Activated T-helper 2 cell treated with anti-CD3 and anti-CD28 coated beads, Interferon-gamma antibody, Interleukin-2, Interleukin-4, amounts not matched to agents 10 μg/mL and 5 μg/mL and 100 μg/mL, durations not matched to agents 14 hours and 24 hours and 36 hours (primary cell): Measurements from ENCODE around the gene PIP5K1C. TPM values are rescaled to one million over a fixed set of nuclear protein-coding genes. Genes with fewer than 3 reads are reported as not detected.

Experiments used
- DNase-seq: peaks from one replicate; pipeline ENCODE4 v3.0.0; 2021; ENCODE audit warnings: low spot score
- H3K27ac Mint-ChIP-seq: one replicate; pipeline ENCODE4 v1.8.0; 2021; ENCODE audit warnings: mixed read lengths
- H3K27me3 Mint-ChIP-seq: one replicate; pipeline ENCODE4 v1.8.0; 2021; ENCODE audit warnings: low read depth, mixed read lengths
- H3K36me3 Mint-ChIP-seq: one replicate; pipeline ENCODE4 v1.8.0; 2021; ENCODE audit warnings: low read depth, mixed read lengths
- H3K4me1 Mint-ChIP-seq: one replicate; pipeline ENCODE4 v1.8.0; 2021; ENCODE audit warnings: low read depth, mixed read lengths
- H3K4me3 Mint-ChIP-seq: one replicate; pipeline ENCODE4 v1.8.0; 2021; ENCODE audit warnings: low read depth, mild to moderate bottlenecking, moderate library complexity, mixed read lengths
- H3K9me3 Mint-ChIP-seq: one replicate; pipeline ENCODE4 v1.8.0; 2021; ENCODE audit warnings: mixed read lengths
- intact Hi-C: fragments of 100-400 bp; cut with micrococcal nuclease; formaldehyde crosslinking; loops from one replicate; pipeline ENCODE4 v1.15.1; 2023
- total RNA-seq: library from RNA; stranded (reverse); gene quantifications from 2 replicates; pipeline ENCODE4 v1.2.3, GENCODE V29; 2022

Gene PIP5K1C
- total RNA-seq, 1 donor from 2014 or later, result 22.5 TPM

DNA sequence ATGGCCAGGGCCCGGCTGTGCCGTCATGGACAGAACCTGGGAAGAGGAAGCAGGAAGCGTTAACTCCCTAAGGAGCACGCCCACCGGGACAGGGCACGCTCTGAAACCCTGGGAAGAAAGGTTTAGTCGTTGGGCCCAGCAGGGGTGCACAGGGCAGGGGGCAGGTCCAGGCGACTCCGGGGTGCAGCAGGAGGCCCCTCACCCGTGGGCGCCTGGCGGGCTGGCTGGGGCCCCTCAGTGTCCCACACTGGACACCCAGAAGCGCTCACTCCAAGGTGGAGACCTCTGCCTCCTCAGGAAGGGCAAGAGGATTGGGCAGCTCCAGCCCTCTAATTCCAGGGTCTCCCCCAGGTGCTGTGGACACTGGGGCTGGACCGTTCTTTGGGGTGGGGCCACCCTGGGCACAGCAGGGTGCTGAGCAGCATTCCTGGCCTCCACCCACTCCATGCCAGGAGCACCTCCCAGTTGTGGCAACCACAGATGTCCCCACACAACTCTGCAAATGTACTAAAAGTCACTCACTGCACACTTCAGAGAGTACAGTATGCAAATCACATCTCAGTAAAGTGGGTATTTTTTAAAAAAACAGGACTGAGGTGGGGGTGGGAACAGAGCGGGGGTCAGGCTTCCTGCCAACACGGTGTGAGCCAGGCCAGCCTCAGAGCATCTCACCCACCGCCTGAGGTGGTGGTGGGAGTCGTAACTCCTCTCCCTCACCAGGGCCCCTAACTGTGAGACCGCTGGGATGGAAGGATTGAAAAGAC is 35.2 kb downstream of the PIP5K1C start:
- Mint-ChIP-seq H3K27me3 (no peaks in the 10 kb centered on the region), H3K4me3 (no peak overlapping the region), H3K27ac (no peak overlapping the region), H3K36me3 (peaks cover 6% of the 10 kb centered on the region), H3K9me3 (no peaks in the 10 kb centered on the region), H3K4me1 (no peaks in the 10 kb centered on the region)
- intact Hi-C loops, result no loop called here
- DNase-seq, result no peak

DNA sequence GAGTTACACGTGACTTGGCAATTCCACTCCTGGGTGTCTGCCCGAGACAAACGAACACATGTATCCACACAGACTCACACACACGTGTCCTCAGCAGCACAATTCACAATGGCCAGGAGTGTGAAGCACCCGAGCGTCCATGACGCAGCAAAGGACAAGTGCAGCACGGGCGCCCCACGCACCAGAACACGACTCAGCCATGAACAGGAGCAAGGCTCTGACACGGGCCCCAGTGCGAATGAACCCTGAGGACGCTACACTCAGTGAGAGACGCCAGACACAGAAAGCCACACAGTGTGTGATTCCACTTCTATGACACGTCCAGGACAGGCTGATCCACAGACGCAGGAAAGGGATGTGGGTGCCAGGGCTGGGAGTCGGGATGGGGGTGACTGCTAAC is 36.4 kb downstream of the PIP5K1C start:
- Mint-ChIP-seq H3K27ac (no peak overlapping the region), H3K4me1 (no peaks in the 10 kb centered on the region), H3K27me3 (no peaks in the 10 kb centered on the region), H3K4me3 (no peak overlapping the region), H3K36me3 (peaks cover 6% of the 10 kb centered on the region), H3K9me3 (no peaks in the 10 kb centered on the region)
- DNase-seq, result no peak
- intact Hi-C loops, result no loop called here

DNA sequence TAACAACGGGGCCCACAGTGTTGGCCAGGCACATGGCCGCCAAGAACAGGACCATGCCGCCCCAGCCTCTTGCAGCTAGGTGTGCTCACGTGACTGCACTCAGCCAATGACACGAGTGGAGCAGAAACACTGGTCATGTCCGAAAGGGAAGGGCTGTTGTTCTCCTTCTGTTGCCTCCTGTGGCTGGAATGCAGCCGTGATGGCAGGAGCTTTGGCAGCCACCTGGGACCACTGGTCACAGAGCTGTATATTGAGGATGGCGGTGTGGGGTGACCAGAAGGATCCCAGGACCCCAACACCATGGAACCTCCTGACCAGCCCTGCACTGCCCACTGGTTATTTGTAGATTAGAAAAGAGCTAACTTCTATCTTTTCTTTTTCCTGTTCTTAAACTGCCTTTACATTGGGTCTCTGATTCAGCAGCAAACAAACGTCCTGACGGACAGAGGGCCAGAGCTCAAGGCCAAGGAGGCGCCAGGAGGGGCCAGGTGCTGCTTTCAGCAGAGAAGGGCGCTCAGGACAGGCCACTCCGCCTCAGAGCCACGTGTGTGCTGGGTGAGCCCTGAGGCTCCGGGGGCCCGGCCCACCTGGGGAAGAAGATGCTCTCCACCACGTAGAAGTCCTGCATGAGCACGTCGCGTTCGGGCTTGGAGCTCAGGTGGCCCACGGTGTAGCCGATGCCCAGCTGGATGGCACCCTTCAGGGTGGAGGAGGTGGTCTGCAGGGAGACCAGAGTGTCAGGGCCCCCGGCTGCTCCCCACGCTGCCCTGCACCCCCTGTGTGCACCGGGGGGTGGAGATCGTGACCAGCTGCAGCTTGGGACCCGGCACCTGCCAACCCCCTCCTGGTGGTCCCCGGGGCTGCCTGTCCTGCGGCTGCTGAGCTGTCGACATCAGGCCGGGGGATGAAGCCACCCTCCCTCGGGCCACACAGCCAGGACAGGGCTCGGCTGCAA is 38.7 kb downstream of the PIP5K1C start:
- Mint-ChIP-seq H3K4me3 (no peak overlapping the region), H3K36me3 (peaks cover 14% of the 10 kb centered on the region), H3K4me1 (no peaks in the 10 kb centered on the region), H3K27ac (no peak overlapping the region), H3K27me3 (no peaks in the 10 kb centered on the region), H3K9me3 (no peaks in the 10 kb centered on the region)
- intact Hi-C loops, result no loop called here
- DNase-seq, result no peak

DNA sequence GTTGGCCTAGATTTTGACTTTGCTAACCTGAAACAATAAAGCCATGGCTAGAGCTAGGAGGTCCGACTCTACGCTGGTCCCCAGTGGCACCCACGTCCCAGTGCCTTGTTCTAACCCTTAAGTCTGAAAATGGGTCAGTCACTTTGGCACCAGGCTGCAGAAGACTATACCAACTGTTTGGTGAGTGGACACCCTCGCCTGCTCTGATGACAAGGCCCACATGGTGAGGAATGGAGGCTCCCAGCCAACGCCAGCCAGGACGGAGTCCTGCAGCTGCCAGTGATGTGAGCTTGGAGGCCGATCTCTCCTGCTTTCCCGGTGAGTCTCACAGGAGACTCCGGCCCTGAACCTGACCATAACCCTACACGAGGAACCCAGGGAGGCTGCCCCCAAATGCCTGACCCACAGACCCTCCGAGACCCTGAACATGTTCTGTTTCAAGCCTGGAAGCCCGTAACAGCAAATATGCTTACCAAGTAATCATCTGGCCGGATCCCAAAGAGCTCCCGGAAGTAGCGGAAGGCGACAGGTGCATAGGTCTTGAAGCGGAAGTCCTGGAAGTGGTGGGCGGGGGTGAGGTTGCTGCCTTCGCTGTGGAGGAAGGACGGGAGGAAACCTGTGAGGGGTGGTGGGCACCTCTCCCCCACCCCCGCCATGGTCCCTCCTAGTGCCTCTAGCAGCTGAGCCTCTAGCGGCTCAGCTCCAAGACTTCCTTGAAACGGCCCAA is 39.6 kb downstream of the PIP5K1C start:
- Mint-ChIP-seq H3K36me3 (peaks cover 14% of the 10 kb centered on the region), H3K27ac (no peak overlapping the region), H3K4me1 (no peaks in the 10 kb centered on the region), H3K9me3 (no peaks in the 10 kb centered on the region), H3K27me3 (no peaks in the 10 kb centered on the region), H3K4me3 (no peak overlapping the region)
- no peak for DNase-seq
- intact Hi-C loops, result no loop called here

DNA sequence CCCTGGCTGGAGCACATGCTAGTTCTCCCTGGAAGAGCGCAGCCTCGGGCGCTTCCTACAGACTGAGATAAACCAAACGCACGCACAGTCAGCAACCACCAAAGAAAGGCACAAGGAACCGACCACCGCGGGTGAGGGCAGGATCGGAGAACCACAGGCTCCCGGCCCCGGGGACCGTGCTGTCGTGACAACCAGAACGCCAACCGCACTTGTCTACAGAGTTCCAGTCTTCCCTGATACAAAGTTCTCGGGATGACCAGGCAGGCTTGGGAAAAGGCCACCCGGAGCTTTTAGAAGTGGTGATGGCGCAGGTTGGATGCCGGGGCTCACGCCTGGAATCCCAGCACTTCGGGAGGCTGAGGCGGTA is 40.5 kb downstream of the PIP5K1C start:
- no peak for DNase-seq
- H3K4me1 Mint-ChIP-seq, result no peaks in the 10 kb centered on the region
- intact Hi-C loops, result no loop called here
- no peaks in the 10 kb centered on the region for H3K9me3 Mint-ChIP-seq
- no peaks in the 10 kb centered on the region for H3K27me3 Mint-ChIP-seq
- no peak overlapping the region for H3K4me3 Mint-ChIP-seq
- H3K36me3 Mint-ChIP-seq, result peaks cover 14% of the 10 kb centered on the region
- H3K27ac Mint-ChIP-seq, result no peak overlapping the region

DNA sequence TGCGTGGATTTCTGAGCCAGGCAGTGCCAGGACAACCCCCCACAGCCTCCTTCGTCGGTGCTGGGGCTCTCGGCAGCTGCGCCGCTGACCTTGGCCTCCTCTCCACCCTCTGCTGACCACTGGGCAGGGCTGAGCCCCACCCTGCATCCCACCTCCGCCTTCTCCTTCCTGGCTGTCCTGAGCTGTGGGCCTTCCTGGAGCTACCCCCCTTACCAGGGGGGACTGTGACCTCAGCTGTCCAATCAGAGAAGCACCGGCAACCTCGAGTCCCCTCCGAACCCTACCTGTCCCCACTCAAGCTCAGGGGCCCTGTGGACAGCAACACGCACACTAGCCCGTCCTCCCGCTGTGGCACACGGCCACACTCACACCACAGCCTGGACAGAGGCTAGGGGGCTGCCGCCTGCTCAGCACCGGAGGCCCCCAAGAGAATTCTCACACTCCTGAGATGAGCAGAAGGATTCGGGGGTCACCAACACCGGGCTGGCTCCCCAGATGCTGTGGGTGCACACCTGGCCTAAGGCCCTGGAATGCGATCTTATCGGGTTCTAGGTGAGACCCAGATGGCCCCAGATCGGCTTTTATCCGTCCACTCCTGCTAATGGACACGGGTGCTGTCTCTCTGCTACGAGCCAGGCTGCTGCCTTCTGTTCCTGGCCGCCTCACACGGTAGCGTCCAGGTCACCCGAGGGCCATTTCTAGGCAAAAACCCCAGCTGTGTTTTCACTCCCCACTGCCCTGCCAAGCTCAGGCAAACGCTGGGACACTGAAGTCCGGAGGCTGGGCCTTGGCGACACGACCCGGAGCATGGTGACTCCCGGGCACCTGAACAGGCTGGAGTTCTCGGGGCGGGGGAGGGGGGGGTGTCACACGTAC is 41.2 kb downstream of the PIP5K1C start:
- no peaks in the 10 kb centered on the region for H3K27me3 Mint-ChIP-seq
- H3K9me3 Mint-ChIP-seq, result no peaks in the 10 kb centered on the region
- H3K27ac Mint-ChIP-seq, result no peak overlapping the region
- H3K36me3 Mint-ChIP-seq, result peaks cover 14% of the 10 kb centered on the region
- no peaks in the 10 kb centered on the region for H3K4me1 Mint-ChIP-seq
- no peak overlapping the region for H3K4me3 Mint-ChIP-seq
- intact Hi-C loops, result no loop called here
- no peak for DNase-seq

DNA sequence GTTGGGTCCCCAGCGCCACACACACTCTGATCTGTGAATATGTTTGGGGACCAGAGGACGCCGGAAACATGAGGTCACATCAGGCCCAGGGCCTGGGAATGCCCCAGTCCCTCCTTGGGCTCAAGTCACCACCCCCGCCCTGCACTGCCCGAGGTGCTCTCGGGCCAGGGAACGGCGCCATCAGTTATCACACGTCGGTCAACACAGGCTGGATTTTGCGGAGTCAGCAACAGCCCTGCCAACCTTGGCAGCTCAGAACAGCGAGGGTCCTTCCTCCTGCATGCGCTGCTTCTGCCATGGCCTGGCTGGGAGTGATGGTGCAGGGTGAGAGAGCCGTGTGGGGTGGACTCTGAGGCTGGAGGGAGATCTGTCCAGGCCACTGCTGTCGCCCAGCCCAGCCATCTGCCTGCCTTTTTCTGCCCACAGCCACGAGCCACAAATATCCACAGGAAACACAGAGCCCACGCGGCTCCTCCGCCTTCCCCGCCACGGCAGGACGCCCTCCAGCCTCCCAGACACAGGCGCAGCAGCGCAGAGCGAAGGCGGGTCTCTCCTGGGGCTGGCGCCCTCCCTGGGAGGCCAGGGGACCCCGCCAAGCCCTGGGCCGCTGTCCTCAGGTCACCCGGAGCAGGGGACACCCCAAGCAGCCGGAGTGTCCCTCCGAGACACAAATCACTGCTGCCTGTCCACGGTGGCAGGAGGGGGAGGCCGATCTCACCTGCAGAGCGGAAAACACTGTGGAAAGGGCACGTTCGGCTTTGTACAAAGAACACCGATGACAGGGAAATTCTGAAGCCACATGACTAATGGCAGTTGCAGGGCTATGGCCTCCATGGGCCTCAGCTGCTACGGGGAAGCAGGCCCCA is 42.0 kb downstream of the PIP5K1C start:
- DNase-seq, result no peak
- H3K9me3 Mint-ChIP-seq, result no peaks in the 10 kb centered on the region
- intact Hi-C loops, result no loop called here
- H3K27me3 Mint-ChIP-seq, result no peaks in the 10 kb centered on the region
- H3K36me3 Mint-ChIP-seq, result peaks cover 12% of the 10 kb centered on the region
- H3K27ac Mint-ChIP-seq, result no peak overlapping the region
- no peaks in the 10 kb centered on the region for H3K4me1 Mint-ChIP-seq
- no peak overlapping the region for H3K4me3 Mint-ChIP-seq

DNA sequence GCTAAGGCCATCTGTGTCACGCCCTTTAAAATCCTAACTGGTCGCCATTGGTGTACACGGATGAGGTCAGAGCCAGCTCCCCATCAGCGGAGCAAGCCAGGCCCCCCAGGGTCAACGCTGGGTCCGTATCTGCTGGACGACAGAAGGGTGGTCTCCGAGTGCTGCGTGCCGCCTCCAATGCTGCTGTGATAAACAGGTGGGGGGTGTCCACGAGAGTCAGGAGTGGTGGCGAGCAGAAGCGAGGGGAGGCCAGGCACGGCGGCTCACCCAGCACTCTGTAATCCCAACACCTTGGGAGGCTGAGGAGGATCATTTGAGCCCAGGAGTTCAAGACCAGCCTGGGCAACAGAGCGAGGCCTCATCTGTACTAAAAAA is 42.9 kb downstream of the PIP5K1C start:
- Mint-ChIP-seq H3K27me3 (no peaks in the 10 kb centered on the region), H3K36me3 (peaks cover 10% of the 10 kb centered on the region), H3K4me1 (no peaks in the 10 kb centered on the region), H3K27ac (no peak overlapping the region), H3K9me3 (no peaks in the 10 kb centered on the region), H3K4me3 (no peak overlapping the region)
- DNase-seq, result no peak
- intact Hi-C loops, result no loop called here

DNA sequence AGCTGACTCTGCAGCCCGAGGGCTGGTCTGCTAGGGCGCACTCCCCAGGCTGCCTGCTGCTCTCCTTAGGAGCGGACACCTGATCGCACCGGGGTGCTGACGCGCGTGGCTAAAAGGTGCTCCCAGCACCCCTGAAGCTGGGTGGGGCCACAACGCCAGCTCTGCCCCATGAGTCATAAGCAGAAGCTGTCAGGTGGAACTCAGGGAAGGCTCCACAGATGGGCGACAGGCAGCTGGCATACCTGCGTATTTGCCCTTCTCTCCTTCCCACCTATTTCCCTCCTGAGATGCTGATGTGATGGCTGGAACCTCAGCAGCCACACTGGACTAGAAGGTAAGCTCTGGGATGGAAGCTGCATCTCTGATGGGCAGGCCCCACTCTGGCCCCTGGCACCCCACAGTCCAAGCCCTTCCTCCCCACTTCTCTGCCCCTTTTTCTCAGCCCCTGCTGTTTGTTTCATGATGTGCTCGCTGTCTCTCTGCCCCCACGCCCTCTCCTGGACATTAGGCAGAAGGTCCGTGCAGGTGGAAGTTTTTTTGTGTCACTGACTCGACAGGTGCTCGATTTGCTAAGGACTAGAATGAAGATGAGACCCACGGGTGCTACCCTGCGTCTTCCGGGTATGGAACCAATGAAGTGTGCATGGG is 43.4 kb downstream of the PIP5K1C start:
- no peak overlapping the region for H3K4me3 Mint-ChIP-seq
- peaks cover 10% of the 10 kb centered on the region for H3K36me3 Mint-ChIP-seq
- H3K9me3 Mint-ChIP-seq, result no peaks in the 10 kb centered on the region
- DNase-seq, result no peak
- no peaks in the 10 kb centered on the region for H3K27me3 Mint-ChIP-seq
- intact Hi-C loops, result no loop called here
- H3K4me1 Mint-ChIP-seq, result no peaks in the 10 kb centered on the region
- no peak overlapping the region for H3K27ac Mint-ChIP-seq

DNA sequence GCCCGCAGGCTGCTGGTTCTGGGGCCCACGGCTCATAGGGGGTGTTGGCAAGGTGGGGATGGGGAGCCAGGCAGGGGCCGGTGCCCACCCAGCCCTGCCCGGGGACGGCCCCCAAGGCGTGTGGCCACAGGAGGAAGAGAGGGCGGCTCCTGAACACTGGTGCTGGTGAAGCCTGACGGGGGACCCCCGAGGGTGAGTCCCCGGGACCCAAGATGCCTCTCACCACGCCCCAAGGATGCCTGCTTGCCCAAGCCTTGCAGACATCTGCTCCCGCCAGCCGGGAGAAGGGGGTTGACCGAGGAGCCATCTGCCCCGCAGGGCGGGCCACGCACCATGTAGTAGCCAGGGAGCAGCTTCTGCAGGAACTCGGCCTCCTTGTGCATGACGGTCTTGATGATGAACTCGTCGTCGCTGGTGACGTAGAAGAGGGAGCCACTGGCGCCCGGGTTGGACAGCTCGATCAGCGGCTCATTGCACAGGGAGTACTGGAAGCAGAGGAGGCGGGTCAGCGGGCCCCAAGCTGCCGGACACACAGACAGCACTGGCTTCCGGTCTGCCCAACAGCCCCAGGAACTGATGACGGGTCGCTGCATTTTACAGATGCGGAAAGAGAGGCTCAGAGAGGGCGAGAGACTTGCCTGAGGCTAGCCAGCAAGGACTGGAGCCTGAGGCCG is 44.1 kb downstream of the PIP5K1C start:
- no peak overlapping the region for H3K4me3 Mint-ChIP-seq
- no peaks in the 10 kb centered on the region for H3K27me3 Mint-ChIP-seq
- H3K9me3 Mint-ChIP-seq, result no peaks in the 10 kb centered on the region
- peaks cover 11% of the 10 kb centered on the region for H3K36me3 Mint-ChIP-seq
- no peak for DNase-seq
- no peak overlapping the region for H3K27ac Mint-ChIP-seq
- intact Hi-C loops, result no loop called here
- H3K4me1 Mint-ChIP-seq, result no peaks in the 10 kb centered on the region
